ENCODE data around the gene TGM1. TPM values are rescaled to one million over a fixed set of nuclear protein-coding genes. Genes with fewer than 3 reads are reported as not detected.

The TGM1 gene
- polyA plus RNA-seq, 1 of the 3 experiments (the other 2 are of a cell fraction) = 2.7 TPM

DNA sequence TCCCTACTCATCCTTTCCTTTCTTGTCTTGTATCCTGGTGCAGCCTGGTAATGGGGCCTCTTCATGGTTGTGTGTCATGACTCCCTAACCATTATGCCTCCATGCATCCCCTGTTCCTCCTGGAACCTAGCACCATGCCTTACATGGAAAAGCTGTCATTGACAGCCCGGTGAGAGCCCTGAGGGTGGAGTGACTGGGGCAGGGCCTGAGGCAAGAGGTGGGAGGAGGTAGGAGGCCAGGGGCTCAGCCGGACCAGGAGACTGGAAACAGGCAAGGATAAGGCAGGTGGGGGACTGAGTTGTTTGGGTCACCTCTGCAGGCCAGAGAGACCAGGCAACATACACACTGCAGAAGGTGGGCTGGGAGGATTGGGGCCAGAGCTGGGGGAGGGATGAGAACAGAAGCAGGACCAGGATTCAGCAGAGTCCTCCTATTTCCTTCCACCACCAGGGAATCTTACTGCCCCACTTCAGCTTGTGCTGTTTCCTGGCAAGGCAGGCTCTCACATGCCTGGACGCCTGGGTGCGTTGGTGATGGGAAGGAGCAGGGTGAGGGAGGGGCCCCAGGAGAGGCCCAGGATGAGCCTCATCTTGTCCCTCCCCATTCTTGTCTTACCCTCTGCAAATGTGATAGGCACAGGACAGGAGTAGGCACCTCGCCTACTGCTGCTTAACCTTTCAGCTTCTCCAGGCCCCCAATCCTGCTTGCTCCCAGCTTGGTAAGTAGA lies 46.7 kb upstream of the TGM1 start, which contains the start of gene LTB4R2:
Gene LTB4R2 (plus strand): TSS at position 603 of the 727 bp plus-strand sequence. CDS start 525 bp downstream, outside the sequence.
- H2AFZ ChIP-seq (ENCODE audit: low read depth) = no peak within 1 kb of the TSS
- H3K79me2 ChIP-seq (ENCODE audit: insufficient read depth) = no peaks in the 10 kb centered on the region
- no peak within 1 kb of the TSS for H3K4me3 ChIP-seq (ENCODE audit: low read depth in 2 of 2, low read length in 1 of 2)
- H3K4me1 ChIP-seq (ENCODE audit: control insufficient read depth in 1 of 2, insufficient read depth in 2 of 2, low read depth in 1 of 2, low read length in 1 of 2) = peaks cover 0 to 2% of the 10 kb centered on the region in 2 experiments; a peak in 1 of 4 replicates
- no peak within 1 kb of the TSS for H3K4me2 ChIP-seq
- H3F3A ChIP-seq (replicated peaks; ENCODE audit: insufficient read depth) = peaks cover 4% of the 10 kb centered on the region
- H3K9me2 ChIP-seq = no peaks in the 10 kb centered on the region
- H3K27me3 ChIP-seq (ENCODE audit: insufficient read depth) = no peaks in the 10 kb centered on the region
- no peak within 1 kb of the TSS for H3K27ac ChIP-seq (ENCODE audit: low read depth in 2 of 2, low read length in 1 of 2)
- ChIA-PET CTCF (interaction anchor here (1.3 to 6.7 kb wide), 8 partner anchors 10 to 132 kb away, joined by 4 to 115 read pairs (median 40); partner anchors contain the start of genes DHRS1, NOP9 and TINF2), POLR2A (no interaction called here)
- no peaks in the 10 kb centered on the region for H4K20me1 ChIP-seq (ENCODE audit: insufficient read depth)
- DNase-seq = no peak
- no peaks in the 10 kb centered on the region for H3K9me3 ChIP-seq
- no peak within 1 kb of the TSS for H3K9ac ChIP-seq
- TF ChIP-seq YY1 (IDR thresholded peaks at IDR 0.05; ENCODE audit: low read depth) (no peak), GABPA (IDR thresholded peaks at IDR 0.05; ENCODE audit: low read depth) (no peak), FOXJ3 (CRISPR knock-in tag; IDR thresholded peaks at IDR 0.05) (no peak), RAD21 (IDR thresholded peaks at IDR 0.05; ENCODE audit: low read length) (no peak), NRF1 (IDR thresholded peaks at IDR 0.05; ENCODE audit: low read depth, low read length) (no peak), NFIC (IDR thresholded peaks at IDR 0.05; ENCODE audit: borderline replicate concordance) (no peak), RFX5 (IDR thresholded peaks at IDR 0.05; ENCODE audit: low read length) (no peak), FOXM1 (IDR thresholded peaks at IDR 0.05; ENCODE audit: low read depth) (no peak), JUND (IDR thresholded peaks at IDR 0.05) (no peak), SMC3 (IDR thresholded peaks at IDR 0.05; ENCODE audit: low read depth, low read length) (no peak), SIN3A (IDR thresholded peaks at IDR 0.05; ENCODE audit: borderline replicate concordance, low read depth, low read length) (no peak)
- TF ChIP-seq, protein P1, sequence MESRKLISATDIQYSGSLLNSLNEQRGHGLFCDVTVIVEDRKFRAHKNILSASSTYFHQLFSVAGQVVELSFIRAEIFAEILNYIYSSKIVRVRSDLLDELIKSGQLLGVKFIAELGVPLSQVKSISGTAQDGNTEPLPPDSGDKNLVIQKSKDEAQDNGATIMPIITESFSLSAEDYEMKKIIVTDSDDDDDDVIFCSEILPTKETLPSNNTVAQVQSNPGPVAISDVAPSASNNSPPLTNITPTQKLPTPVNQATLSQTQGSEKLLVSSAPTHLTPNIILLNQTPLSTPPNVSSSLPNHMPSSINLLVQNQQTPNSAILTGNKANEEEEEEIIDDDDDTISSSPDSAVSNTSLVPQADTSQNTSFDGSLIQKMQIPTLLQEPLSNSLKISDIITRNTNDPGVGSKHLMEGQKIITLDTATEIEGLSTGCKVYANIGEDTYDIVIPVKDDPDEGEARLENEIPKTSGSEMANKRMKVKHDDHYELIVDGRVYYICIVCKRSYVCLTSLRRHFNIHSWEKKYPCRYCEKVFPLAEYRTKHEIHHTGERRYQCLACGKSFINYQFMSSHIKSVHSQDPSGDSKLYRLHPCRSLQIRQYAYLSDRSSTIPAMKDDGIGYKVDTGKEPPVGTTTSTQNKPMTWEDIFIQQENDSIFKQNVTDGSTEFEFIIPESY (IDR thresholded peaks at IDR 0.05; ENCODE audit: borderline replicate concordance, low read depth) = no peak
- TF ChIP-seq, protein P2, sequence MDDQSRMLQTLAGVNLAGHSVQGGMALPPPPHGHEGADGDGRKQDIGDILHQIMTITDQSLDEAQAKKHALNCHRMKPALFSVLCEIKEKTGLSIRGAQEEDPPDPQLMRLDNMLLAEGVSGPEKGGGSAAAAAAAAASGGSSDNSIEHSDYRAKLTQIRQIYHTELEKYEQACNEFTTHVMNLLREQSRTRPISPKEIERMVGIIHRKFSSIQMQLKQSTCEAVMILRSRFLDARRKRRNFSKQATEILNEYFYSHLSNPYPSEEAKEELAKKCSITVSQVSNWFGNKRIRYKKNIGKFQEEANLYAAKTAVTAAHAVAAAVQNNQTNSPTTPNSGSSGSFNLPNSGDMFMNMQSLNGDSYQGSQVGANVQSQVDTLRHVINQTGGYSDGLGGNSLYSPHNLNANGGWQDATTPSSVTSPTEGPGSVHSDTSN (IDR thresholded peaks at IDR 0.05) = no peak
- TF ChIP-seq, protein P3, sequence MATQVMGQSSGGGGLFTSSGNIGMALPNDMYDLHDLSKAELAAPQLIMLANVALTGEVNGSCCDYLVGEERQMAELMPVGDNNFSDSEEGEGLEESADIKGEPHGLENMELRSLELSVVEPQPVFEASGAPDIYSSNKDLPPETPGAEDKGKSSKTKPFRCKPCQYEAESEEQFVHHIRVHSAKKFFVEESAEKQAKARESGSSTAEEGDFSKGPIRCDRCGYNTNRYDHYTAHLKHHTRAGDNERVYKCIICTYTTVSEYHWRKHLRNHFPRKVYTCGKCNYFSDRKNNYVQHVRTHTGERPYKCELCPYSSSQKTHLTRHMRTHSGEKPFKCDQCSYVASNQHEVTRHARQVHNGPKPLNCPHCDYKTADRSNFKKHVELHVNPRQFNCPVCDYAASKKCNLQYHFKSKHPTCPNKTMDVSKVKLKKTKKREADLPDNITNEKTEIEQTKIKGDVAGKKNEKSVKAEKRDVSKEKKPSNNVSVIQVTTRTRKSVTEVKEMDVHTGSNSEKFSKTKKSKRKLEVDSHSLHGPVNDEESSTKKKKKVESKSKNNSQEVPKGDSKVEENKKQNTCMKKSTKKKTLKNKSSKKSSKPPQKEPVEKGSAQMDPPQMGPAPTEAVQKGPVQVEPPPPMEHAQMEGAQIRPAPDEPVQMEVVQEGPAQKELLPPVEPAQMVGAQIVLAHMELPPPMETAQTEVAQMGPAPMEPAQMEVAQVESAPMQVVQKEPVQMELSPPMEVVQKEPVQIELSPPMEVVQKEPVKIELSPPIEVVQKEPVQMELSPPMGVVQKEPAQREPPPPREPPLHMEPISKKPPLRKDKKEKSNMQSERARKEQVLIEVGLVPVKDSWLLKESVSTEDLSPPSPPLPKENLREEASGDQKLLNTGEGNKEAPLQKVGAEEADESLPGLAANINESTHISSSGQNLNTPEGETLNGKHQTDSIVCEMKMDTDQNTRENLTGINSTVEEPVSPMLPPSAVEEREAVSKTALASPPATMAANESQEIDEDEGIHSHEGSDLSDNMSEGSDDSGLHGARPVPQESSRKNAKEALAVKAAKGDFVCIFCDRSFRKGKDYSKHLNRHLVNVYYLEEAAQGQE (IDR thresholded peaks at IDR 0.05; ENCODE audit: low read depth, low read length) = no peak
- peaks cover 6 to 49% of the 10 kb centered on the region in 2 experiments for H3K36me3 ChIP-seq (replicated peaks in 1 of 2; ENCODE audit: control insufficient read depth in 1 of 2, insufficient read depth in 2 of 2, low read length in 1 of 2)
- WGBS (ENCODE audit: low lambda C conversion rate) = 98% methylated on average over 5 of the region's 5 CpGs

Measured in SK-N-SH (cell line).